HUES48 (cell line): ENCODE results near the gene CD46.
A peak's percentile ranks its signal among the peaks of the same experiment; 100 is the strongest.
"Not testable (repeated sequence)": the region's sequence is repeated elsewhere in the genome, so short reads cannot be mapped to it uniquely, and the experiment has no call there.

Source experiments
- H3K27ac ChIP-seq: one replicate; pipeline ENCODE4 v1.7.0; 2013; ENCODE audit warnings: low read depth, low read length, inconsistent platforms
- H3K27me3 ChIP-seq: 2 replicates; pipeline ENCODE4 v1.6.1; 2013; ENCODE audit warnings: mild to moderate bottlenecking, low read length; ENCODE audit not compliant: control insufficient read depth, insufficient read depth
- H3K36me3 ChIP-seq: 2 replicates; pipeline ENCODE4 v1.6.1; 2013; ENCODE audit warnings: low read length; ENCODE audit not compliant: control insufficient read depth, insufficient read depth
- H3K4me1 ChIP-seq: 2 replicates; pipeline ENCODE4 v1.6.1; 2013; ENCODE audit warnings: mild to moderate bottlenecking, low read length; ENCODE audit not compliant: control insufficient read depth, insufficient read depth
- H3K4me3 ChIP-seq: 2 replicates; pipeline ENCODE4 v1.5.1; 2013; ENCODE audit warnings: mild to moderate bottlenecking, low read depth, low read length
- H3K9ac ChIP-seq: 2 replicates; pipeline ENCODE4 v1.6.1; 2013; ENCODE audit warnings: mild to moderate bottlenecking, low read depth, low read length, moderate library complexity
- H3K9me3 ChIP-seq: 2 replicates; pipeline ENCODE4 v1.6.1; 2013; ENCODE audit warnings: low read length; ENCODE audit not compliant: control insufficient read depth, insufficient read depth

Gene CD46

GRCh38 chr1:207752456-207752998 lies 673 bp downstream of the CD46 start:
- H3K9ac ChIP-seq = peak overlapping the region; percentile 89
- peak overlapping the region; percentile 85 for H3K27ac ChIP-seq
- H3K4me3 ChIP-seq = peak overlapping the region; percentile 98
- H3K36me3 ChIP-seq = peaks cover 13% of the 10 kb centered on the region
- peaks cover 49% of the 10 kb centered on the region for H3K4me1 ChIP-seq
- H3K9me3 ChIP-seq = no peaks in the 10 kb centered on the region
- no peaks in the 10 kb centered on the region for H3K27me3 ChIP-seq

- H3K4me3 ChIP-seq = peak overlapping the region; percentile 98
- H3K27me3 ChIP-seq = no peaks in the 10 kb centered on the region
- peaks cover 24% of the 10 kb centered on the region for H3K36me3 ChIP-seq
- no peaks in the 10 kb centered on the region for H3K9me3 ChIP-seq
- no peak overlapping the region for H3K9ac ChIP-seq
- H3K27ac ChIP-seq = no peak overlapping the region
- H3K4me1 ChIP-seq = peaks cover 40% of the 10 kb centered on the region
Observed at GRCh38 chr1:207753611-207754010, 1.8 kb downstream of the CD46 start.

GRCh38 chr1:207754011-207754410 lies 2.2 kb downstream of the CD46 start:
- Histone ChIP-seq H3K27ac (no peak overlapping the region), H3K27me3 (no peaks in the 10 kb centered on the region), H3K36me3 (peaks cover 28% of the 10 kb centered on the region), H3K9ac (no peak overlapping the region), H3K4me3 (peak overlapping the region; percentile 98), H3K4me1 (peaks cover 36% of the 10 kb centered on the region), H3K9me3 (no peaks in the 10 kb centered on the region)

GRCh38 chr1:207754974-207755700 lies 3.3 kb downstream of the CD46 start:
- H3K9ac ChIP-seq = no peak overlapping the region
- H3K4me1 ChIP-seq = peaks cover 31% of the 10 kb centered on the region
- H3K9me3 ChIP-seq = no peaks in the 10 kb centered on the region
- no peaks in the 10 kb centered on the region for H3K27me3 ChIP-seq
- H3K4me3 ChIP-seq = no peak overlapping the region
- H3K27ac ChIP-seq = no peak overlapping the region
- peaks cover 39% of the 10 kb centered on the region for H3K36me3 ChIP-seq

GRCh38 chr1:207755846-207756693 lies 4.2 kb downstream of the CD46 start:
- Histone ChIP-seq H3K9ac (no peak overlapping the region), H3K9me3 (no peaks in the 10 kb centered on the region), H3K27me3 (no peaks in the 10 kb centered on the region), H3K27ac (no peak overlapping the region), H3K4me3 (no peak overlapping the region), H3K4me1 (peaks cover 28% of the 10 kb centered on the region), H3K36me3 (peaks cover 48% of the 10 kb centered on the region)

- Histone ChIP-seq H3K4me3 (no peak overlapping the region), H3K9ac (no peak overlapping the region), H3K27ac (no peak overlapping the region), H3K36me3 (peaks cover 99% of the 10 kb centered on the region), H3K27me3 (no peaks in the 10 kb centered on the region), H3K9me3 (no peaks in the 10 kb centered on the region), H3K4me1 (no peaks in the 10 kb centered on the region)
Observed at GRCh38 chr1:207762622-207763021, 10.8 kb downstream of the CD46 start.

GRCh38 chr1:207763091-207763490 lies 11.2 kb downstream of the CD46 start:
- no peak overlapping the region for H3K27ac ChIP-seq
- H3K4me3 ChIP-seq = no peak overlapping the region
- H3K27me3 ChIP-seq = no peaks in the 10 kb centered on the region
- H3K9me3 ChIP-seq = no peaks in the 10 kb centered on the region
- H3K9ac ChIP-seq = no peak overlapping the region
- H3K36me3 ChIP-seq = peaks cover 99% of the 10 kb centered on the region
- H3K4me1 ChIP-seq = no peaks in the 10 kb centered on the region

- Histone ChIP-seq H3K9me3 (no peaks in the 10 kb centered on the region), H3K9ac (no peak overlapping the region), H3K4me3 (no peak overlapping the region), H3K36me3 (peaks cover 99% of the 10 kb centered on the region), H3K4me1 (no peaks in the 10 kb centered on the region), H3K27me3 (no peaks in the 10 kb centered on the region), H3K27ac (no peak overlapping the region)
Observed at GRCh38 chr1:207763972-207764371, 12.1 kb downstream of the CD46 start.

- Histone ChIP-seq H3K27ac (no peak overlapping the region), H3K27me3 (no peaks in the 10 kb centered on the region), H3K9me3 (no peaks in the 10 kb centered on the region), H3K36me3 (peaks cover 88% of the 10 kb centered on the region), H3K4me1 (no peaks in the 10 kb centered on the region), H3K9ac (no peak overlapping the region), H3K4me3 (no peak overlapping the region)
Observed at GRCh38 chr1:207766569-207766968, 14.7 kb downstream of the CD46 start.

- not testable (repeated sequence) for H3K27ac ChIP-seq, H3K9ac ChIP-seq, H3K9me3 ChIP-seq, H3K4me1 ChIP-seq, H3K4me3 ChIP-seq, H3K27me3 ChIP-seq
- H3K36me3 ChIP-seq = peaks cover 55% of the 10 kb centered on the region
Observed at GRCh38 chr1:207770514-207770913, 18.7 kb downstream of the CD46 start.

- not testable (repeated sequence) for H3K27ac ChIP-seq, H3K27me3 ChIP-seq, H3K4me3 ChIP-seq, H3K4me1 ChIP-seq, H3K9ac ChIP-seq, H3K9me3 ChIP-seq
- H3K36me3 ChIP-seq = peaks cover 49% of the 10 kb centered on the region
Observed at GRCh38 chr1:207776045-207776444, 24.2 kb downstream of the CD46 start.
